ENCODE results near the gene ARID2. TPM values are rescaled to one million over a fixed set of nuclear protein-coding genes. Genes with fewer than 3 reads are reported as not detected.

ARID2 gene
- total and polyA plus RNA-seq, 4 donors: 1.8 to 17.8 (median 13.2) TPM

DNA sequence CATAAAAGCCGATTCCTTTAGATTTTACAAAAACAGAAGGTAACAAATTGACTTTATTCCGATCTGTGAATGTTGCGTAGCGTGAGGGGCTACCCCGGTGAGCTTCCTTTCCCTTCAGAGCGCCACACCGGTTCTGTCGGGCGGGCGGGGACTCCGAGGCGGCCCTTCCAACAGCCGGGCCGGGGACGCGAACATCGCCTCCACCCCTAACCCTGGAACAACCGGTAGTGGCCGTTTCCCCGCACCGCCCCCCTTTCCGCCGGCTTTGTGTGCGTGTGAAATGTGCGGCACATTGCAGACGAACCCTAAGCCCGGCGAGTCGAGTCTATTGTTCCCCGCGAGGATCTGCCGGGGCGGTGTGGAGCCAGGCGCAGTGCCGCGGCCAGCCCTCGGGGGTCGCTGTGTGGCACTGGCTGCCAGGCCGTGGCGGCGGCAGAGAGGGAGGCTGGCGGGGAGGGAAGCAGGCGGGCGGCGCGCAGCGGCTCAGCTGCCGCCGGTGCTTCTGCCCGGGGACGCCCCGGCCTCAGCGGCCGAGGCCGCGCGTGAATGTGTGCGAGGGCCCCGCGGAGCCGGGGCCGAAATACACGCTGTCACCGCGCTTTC lies 775 bp upstream of the ARID2 start:
- H3K27ac ChIP-seq (ENCODE audit: low read depth in 1 of 2, low read length in 2 of 2): peak overlapping the region; percentile 94 to 98
- TF ChIP-seq HNF4A (conservative IDR thresholded peaks at IDR 0.05) (peak; percentile 30 to 49), YY1 (IDR thresholded peaks at IDR 0.05) (peak; percentile 88), NR2F2 (IDR thresholded peaks at IDR 0.05) (peak; percentile 50), FOXA1 (IDR thresholded peaks at IDR 0.05) (no peak), FOXA2 (IDR thresholded peaks at IDR 0.05) (no peak), JUND (IDR thresholded peaks at IDR 0.05) (no peak), RAD21 (IDR thresholded peaks at IDR 0.05) (peak; percentile 35 to 63), GABPA (IDR thresholded peaks at IDR 0.05 in 1 of 2, conservative IDR thresholded peaks at IDR 0.05 in 1 of 2) (peak; percentile 43 to 75), RXRA (IDR thresholded peaks at IDR 0.05) (peak; percentile 69 to 74), HNF4G (IDR thresholded peaks at IDR 0.05) (no peak), SP1 (IDR thresholded peaks at IDR 0.05) (peak; percentile 83), EGR1 (IDR thresholded peaks at IDR 0.05; ENCODE audit: low read depth in 2 of 2) (peak; percentile 52 to 77), TAF1 (conservative IDR thresholded peaks at IDR 0.05) (peak; percentile 98)
- TF ChIP-seq, protein P1, sequence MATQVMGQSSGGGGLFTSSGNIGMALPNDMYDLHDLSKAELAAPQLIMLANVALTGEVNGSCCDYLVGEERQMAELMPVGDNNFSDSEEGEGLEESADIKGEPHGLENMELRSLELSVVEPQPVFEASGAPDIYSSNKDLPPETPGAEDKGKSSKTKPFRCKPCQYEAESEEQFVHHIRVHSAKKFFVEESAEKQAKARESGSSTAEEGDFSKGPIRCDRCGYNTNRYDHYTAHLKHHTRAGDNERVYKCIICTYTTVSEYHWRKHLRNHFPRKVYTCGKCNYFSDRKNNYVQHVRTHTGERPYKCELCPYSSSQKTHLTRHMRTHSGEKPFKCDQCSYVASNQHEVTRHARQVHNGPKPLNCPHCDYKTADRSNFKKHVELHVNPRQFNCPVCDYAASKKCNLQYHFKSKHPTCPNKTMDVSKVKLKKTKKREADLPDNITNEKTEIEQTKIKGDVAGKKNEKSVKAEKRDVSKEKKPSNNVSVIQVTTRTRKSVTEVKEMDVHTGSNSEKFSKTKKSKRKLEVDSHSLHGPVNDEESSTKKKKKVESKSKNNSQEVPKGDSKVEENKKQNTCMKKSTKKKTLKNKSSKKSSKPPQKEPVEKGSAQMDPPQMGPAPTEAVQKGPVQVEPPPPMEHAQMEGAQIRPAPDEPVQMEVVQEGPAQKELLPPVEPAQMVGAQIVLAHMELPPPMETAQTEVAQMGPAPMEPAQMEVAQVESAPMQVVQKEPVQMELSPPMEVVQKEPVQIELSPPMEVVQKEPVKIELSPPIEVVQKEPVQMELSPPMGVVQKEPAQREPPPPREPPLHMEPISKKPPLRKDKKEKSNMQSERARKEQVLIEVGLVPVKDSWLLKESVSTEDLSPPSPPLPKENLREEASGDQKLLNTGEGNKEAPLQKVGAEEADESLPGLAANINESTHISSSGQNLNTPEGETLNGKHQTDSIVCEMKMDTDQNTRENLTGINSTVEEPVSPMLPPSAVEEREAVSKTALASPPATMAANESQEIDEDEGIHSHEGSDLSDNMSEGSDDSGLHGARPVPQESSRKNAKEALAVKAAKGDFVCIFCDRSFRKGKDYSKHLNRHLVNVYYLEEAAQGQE (IDR thresholded peaks at IDR 0.05): peak; percentile 85
- TF ChIP-seq, protein P2, sequence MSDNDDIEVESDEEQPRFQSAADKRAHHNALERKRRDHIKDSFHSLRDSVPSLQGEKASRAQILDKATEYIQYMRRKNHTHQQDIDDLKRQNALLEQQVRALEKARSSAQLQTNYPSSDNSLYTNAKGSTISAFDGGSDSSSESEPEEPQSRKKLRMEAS (IDR thresholded peaks at IDR 0.05): peak; percentile 83
- TF ChIP-seq, protein P3, sequence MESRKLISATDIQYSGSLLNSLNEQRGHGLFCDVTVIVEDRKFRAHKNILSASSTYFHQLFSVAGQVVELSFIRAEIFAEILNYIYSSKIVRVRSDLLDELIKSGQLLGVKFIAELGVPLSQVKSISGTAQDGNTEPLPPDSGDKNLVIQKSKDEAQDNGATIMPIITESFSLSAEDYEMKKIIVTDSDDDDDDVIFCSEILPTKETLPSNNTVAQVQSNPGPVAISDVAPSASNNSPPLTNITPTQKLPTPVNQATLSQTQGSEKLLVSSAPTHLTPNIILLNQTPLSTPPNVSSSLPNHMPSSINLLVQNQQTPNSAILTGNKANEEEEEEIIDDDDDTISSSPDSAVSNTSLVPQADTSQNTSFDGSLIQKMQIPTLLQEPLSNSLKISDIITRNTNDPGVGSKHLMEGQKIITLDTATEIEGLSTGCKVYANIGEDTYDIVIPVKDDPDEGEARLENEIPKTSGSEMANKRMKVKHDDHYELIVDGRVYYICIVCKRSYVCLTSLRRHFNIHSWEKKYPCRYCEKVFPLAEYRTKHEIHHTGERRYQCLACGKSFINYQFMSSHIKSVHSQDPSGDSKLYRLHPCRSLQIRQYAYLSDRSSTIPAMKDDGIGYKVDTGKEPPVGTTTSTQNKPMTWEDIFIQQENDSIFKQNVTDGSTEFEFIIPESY (IDR thresholded peaks at IDR 0.05): no peak
- TF ChIP-seq, protein P4, sequence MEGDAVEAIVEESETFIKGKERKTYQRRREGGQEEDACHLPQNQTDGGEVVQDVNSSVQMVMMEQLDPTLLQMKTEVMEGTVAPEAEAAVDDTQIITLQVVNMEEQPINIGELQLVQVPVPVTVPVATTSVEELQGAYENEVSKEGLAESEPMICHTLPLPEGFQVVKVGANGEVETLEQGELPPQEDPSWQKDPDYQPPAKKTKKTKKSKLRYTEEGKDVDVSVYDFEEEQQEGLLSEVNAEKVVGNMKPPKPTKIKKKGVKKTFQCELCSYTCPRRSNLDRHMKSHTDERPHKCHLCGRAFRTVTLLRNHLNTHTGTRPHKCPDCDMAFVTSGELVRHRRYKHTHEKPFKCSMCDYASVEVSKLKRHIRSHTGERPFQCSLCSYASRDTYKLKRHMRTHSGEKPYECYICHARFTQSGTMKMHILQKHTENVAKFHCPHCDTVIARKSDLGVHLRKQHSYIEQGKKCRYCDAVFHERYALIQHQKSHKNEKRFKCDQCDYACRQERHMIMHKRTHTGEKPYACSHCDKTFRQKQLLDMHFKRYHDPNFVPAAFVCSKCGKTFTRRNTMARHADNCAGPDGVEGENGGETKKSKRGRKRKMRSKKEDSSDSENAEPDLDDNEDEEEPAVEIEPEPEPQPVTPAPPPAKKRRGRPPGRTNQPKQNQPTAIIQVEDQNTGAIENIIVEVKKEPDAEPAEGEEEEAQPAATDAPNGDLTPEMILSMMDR (IDR thresholded peaks at IDR 0.05; ENCODE audit: low read depth, low read length, missing input control): peak; percentile 95
- TF ChIP-seq, protein P5, sequence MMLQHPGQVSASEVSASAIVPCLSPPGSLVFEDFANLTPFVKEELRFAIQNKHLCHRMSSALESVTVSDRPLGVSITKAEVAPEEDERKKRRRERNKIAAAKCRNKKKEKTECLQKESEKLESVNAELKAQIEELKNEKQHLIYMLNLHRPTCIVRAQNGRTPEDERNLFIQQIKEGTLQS (IDR thresholded peaks at IDR 0.05): peak; percentile 7
- H3K27me3 ChIP-seq (ENCODE audit: control insufficient read depth in 4 of 4, insufficient read depth in 4 of 4, low read length in 3 of 4): no peaks in the 10 kb centered on the region
- peak overlapping the region; percentile 70 to 97 (median 95) for H3K4me3 ChIP-seq (ENCODE audit: low read depth in 1 of 3, low read length in 3 of 3)
- H3K9me3 ChIP-seq (ENCODE audit: control insufficient read depth in 4 of 4, low read length in 3 of 4): no peaks in the 10 kb centered on the region
- no peaks in the 10 kb centered on the region for H3K36me3 ChIP-seq (ENCODE audit: control insufficient read depth in 4 of 4, insufficient read depth in 3 of 4, low read depth in 1 of 4, low read length in 3 of 4)
- peak; percentile 94 for DNase-seq (ENCODE audit: low spot score)
- H3K9ac ChIP-seq (ENCODE audit: low read depth in 1 of 2, low read length in 2 of 2): peak overlapping the region; percentile 94 to 95
- under 1% methylated on average over 65 of the region's 65 CpGs for WGBS
- H3K4me1 ChIP-seq (ENCODE audit: control insufficient read depth in 4 of 4, insufficient read depth in 4 of 4, low read length in 3 of 4): peaks cover 3 to 45% (median 23%) of the 10 kb centered on the region in 4 donors
